ENCODE measurements around the gene GRK2.
"Not testable (repeated sequence)": the region's sequence is repeated elsewhere in the genome, so short reads cannot be mapped to it uniquely, and the experiment has no call there.

Gene GRK2

DNA sequence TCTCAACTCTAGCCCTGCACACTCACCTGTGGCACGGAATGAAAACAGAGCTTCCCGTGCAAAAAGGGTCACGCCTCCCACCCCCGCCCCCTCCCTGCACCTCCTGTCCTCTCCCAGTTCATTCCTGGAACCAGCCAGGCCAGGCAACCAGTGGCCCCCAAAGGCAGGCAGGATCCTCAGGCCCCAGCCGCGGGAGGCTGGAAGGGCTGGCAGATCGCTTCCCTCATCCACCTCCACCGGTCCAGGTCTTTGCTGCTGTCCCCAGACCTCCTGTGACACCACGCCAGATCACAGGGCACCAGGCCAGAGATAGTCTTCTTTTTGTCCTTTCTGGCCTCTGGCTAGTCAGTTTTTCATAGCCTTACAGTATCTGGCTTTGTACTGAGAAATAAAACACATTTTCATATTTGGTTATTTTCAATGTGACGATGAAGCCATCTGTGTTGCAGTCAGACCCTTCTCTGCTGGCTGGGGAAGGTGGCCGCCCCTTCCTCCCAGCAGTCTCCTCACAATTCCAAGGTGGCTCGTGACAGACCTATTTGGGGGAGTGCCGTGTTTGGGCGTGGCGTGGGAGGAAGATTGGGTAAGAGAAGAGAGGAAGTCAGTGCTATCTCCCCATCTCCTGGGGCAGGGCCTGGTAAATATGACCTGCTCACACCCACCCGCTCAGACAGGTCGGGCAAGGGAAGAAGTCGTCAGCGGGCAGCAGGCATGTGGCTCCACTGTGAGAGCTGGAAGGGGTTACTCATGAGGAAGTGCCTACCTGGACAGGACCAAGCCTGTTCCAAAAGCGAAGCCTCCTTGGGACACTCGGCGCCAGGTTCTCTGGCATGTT lies 46.1 kb downstream of the GRK2 start:
- no peak for DNase-seq (ENCODE audit: low spot score)

DNA sequence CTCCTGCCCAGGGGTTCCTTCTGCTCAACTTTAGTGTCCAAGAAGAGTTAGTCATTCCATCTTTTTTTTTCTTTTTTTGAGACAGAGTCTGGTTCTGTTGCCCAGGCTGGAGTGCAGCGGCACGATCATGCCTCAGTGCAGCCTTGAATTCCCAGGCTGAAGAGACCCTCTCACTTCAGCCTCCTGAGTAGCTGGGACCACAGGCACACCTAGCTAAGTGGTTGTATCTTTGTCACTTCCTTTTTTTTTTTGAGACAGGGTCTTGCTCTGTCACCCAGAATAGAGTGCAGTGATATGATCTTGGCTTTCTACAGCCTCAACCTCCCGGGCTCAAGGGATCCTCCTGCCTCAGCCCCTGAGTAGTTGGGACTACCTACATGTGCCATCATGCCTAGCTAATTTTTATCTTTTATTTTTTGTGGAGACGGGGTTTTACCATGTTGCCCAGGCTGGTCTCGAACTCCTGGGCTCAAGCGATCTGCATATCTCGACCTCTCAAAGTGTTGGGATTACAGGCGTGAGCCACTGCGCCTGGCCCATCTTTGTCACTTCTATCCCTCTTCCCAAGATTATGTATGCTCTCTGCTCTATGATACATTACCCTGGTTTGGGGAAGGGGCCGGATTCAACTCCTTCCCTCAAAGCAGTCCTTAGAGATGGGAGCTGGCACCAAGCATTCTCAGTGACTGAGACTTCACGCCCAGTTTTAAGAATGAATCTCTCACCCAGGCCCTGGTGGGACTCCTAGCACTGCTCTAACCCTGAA lies 47.0 kb downstream of the GRK2 start:
- DNase-seq (ENCODE audit: low spot score) = no peak

DNA sequence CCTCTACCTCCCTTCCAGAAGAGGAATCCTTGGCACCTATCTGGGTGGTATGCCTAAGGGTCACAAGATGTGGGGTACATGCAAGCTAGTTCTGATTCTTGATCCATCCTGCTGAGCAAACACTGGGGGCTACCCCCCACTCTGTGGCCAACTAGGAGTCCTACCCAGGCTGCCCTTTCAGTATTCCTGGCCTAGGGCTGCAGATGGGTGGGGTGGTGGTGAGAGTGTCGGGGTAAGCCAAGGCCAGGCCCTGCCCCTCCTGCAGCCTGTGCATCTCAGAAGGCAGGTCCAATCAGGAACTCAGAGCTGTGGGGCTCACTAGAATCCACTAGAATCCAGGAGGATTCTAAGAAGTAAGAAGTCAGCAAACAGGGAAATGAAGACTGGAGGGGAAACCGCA lies 47.9 kb downstream of the GRK2 start:
- DNase-seq (ENCODE audit: low spot score) = no peak

DNA sequence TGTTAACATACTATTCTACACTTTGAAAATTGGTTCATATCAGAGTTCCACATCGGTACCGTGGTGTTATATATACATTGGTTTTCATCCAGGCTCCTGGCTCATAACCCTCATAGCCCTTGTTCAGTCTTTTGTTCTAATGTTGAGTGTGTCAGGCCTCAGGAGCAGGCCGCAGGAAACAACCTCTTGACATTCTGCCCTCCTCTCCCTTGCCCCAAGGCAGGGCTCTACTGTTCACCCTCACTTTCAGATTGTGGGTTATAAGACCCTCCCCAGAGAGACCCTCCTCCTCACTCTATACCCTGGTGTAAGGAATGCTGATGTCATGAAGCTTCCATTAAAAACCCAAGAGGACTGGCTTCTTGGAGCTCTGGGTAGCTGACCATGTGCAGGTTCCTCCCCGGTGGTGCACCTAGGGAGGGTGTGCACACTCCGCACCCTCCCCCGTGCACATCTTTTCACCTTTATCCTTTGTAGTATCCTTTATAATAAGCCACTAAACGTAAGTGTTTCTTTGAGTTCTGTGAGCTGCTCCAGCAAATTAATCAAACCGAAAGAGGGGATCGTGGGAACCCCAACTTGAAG lies 49.1 kb downstream of the GRK2 start:
- no peak for DNase-seq (ENCODE audit: low spot score)

DNA sequence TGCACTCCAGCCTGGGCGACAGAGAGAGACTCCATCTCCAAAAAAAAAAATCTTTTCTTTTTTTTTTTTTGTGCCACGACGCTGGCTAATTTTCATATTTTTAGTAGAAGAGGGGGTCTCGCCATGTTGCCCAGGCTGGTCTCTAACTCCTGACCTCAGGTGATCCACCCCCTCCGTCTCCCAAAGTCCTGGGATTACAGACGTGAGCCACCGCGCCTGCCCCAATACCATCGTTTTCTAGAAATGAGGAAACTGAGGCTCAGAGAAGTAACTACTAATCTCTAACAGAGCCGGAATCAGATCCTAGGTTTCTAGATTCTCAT lies 50.6 kb downstream of the GRK2 start:
- no peak for DNase-seq (ENCODE audit: low spot score)

DNA sequence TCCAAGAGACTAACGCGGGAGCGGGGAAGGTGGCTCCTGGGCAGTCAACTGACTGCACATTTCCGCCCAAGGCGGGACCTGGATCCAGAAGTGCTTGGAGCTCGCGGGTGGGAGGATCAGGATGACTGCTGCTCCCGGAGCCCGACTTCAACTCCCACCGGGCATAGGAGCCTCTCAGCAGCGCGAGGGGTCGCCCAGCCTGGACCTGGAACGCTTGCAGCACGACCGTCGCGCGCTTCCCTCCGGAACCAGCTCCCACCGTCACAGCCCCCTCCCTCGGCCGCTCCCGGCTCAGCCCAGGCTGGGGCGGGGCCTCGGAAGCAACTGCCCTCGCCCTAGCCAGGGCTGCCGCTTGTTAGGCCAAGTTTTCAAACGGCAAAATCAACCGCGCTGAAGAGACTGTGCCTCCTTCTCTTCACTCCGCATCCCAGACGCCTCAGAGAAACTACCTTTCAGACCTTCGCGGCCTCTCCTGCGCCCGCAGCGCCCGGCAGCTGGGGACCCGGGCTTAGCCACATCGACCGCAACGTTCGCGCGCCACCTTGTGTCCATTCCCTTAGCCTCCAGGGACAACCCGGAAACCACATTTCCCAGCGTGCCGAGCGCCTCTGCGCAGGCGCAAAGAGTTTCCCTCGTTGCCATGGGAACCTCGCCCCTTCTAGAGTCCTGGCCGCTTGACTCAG lies 51.1 kb downstream of the GRK2 start:
- peak; percentile 99 for DNase-seq (ENCODE audit: low spot score)

DNA sequence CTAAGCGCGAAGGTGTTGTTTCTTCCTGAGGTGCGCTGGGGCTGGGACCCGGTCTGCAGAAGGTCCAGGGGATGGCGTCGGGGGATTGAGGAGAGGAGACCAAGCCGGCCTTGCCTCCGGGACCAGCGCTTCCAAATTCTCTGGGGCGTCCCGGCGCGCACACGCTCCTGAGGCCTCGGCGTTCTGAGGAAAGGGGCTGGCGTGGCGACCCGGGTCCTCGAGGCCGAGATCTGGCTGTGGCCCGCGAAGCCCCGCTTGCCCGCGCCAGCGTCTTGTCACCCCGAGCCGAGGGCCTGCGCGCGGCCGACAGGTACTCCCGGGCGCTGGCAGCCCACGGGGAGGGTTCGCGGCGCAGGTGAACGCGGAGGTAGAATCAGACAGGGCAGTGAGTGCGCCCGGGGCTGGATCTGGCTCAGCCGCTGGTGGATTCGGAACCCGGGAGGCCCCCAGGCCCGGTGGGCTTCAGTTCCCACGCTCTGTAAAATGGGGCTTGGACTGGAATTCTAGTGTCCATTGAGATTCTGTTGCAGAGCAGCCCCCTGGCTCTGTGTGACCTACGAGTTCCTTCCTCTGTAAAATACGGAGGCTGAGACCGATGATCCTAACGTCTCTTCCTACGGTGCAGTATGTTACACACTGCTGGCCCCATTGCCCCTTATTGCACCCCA lies 51.7 kb downstream of the GRK2 start:
- peak; percentile 56 for DNase-seq (ENCODE audit: low spot score)

DNA sequence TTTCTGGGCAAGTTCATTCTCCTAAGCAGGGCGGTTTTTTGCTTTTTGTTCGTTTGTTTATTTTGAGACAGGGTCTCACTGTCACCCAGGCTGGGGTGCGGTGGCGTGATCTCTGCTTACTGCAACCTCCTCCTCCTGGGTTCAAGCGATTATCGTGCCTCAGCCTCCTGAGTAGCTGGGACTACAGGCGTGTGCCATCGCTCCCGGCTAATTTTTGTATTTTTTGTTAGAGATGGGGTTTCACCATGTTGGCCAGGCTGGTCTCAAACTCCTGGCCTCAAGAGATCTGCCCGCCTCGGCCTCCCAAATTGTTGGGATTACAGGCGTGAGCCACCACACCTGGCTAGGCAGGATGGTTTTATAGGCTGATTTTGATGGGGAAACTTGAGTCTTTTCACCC lies 52.6 kb downstream of the GRK2 start:
- DNase-seq (ENCODE audit: low spot score) = not testable (repeated sequence)

DNA sequence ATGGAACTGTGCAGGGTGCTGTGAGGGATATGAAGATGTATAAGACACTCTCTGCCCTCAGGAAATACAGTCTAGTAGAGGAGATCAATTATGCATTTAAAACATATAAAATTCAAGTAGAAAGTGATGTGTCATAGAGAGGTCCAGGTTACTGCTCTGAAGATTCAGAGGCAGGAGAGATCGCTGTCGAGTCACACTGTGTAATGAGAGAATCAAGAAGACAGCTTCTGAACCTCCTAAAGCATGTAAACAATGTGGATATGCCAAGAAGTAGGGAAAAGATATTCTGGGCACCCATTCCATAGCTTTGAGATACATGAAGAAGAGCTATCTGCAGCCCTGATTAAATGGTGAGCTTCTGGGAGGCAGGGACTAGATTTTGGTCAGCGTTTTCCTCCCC lies 53.7 kb downstream of the GRK2 start:
- no peak for DNase-seq (ENCODE audit: low spot score)

DNA sequence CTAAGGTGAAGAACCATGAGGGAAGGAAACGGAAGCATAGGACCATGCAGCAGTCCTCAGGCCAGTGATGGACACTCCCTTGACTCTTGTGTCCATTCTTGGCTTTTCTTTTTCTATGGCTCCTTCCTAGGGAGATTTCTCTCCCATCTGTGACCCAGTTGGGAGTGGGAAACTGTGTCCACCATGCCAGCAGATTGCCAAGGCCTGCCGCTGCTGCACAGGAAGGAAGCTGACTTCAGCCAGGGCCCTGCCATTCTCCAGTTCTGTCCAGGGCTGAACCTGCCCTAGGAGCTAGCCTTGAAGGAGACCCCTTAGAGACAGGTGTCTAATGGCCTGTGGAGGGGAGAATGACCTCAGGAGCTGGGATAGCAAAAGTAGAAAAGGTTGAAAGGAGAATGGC lies 54.4 kb downstream of the GRK2 start:
- no peak for DNase-seq (ENCODE audit: low spot score)

DNA sequence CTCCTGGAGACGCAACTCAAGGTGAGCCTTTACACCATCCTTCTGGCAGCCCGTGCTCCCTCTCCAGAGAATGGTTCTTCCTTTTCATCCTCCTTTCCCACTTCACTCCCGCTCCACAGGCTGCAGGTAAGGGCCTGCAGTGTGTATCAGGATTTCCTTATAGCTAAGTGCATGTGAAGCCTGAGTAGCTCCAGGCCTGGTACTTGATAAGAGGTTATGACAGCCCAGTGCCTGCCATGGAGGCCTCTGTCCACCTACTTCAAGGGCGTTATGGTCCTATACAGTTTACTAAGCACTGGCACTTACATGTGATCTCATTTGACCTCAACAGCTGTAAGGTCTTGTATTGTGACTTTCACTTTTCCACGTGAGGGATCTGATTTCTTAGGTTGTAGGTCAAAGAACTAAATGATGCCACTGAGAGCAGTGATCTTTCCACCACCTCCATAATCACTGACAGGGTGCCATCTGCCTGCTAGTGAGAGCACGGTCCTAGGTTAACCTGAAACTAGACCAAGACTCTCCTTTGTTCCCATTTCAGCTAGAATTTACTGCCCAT lies 55.1 kb downstream of the GRK2 start:
- DNase-seq (ENCODE audit: low spot score) = no peak

DNA sequence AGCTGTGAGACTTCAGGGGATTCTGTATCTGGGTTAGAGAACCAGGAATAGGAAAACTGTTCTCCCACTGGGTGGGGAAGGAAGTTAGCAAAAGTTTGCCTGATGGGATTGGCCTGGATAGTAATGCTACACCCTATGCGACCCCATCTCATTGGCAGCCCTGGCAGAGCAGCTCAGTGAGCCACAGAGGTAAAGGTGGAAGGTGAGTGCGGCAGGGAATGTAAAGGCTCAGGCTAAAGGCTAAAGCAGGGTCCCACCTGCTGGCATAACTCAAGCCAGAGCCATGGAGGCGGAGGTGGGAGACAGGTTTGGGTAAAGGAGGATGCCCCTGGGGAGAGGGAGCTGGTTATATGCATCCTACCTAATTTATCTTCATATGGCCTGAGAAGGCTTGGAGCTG lies 55.8 kb downstream of the GRK2 start:
- DNase-seq (ENCODE audit: low spot score) = no peak

DNA sequence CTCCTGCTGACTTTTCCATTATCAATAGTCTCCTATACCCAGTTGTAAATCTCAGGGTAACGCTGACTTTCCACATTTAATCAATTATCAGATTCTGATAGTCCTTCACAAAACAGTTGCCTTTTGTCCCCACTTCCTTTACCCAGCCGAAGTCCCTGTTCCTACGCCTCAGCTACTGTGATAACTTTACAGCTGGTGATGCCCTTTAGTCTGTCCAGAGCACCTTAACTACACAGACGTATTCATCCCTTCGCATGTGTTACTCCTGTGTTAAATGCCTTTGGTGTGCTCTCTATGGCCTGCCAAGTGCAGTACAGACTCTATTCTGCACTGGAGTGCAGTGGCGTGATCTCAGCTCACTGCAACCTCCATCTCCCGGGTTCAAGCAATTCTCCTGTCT lies 57.3 kb downstream of the GRK2 start:
- peak; percentile 1 for DNase-seq (ENCODE audit: low spot score)

DNA sequence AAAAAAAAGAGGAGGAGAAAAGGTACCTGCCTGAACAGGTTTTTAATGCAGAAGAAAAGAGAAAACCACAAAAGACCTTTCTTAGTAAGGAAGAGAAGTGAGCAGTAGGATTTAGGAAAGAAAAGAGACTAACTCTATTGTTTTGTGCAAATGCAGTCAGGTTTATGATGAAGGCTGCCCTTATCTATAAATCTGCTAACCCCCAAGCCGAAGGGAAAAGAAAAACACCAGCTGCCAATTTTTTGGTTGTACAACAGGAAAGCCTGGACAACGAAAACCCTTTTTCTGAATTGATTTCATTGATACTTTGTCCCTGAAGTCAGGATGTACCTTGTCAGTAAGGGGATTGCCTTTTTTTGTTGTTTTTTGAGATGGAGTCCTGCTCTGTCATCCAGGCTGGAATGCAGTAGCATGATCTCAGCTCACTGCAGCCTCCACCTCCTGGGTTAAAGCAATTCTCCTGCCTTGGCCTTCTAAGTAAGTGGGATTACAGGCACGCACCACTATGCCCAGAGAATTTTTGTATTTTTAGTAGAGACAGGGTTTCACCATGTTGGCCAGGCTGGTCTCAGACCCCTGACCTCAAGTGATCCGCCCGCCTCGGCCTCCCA lies 65.9 kb downstream of the GRK2 start:
- no peak for DNase-seq (ENCODE audit: low spot score)
